GM19463 (cell line): ENCODE data around the gene DRG2.

Experiments used
- ATAC-seq: cut with Tn5 transposase; IDR thresholded peaks from one replicate; pipeline ENCODE4 v1.9.1; 2021; ENCODE audit warnings: mild to moderate bottlenecking, moderate library complexity; ENCODE audit not compliant: unreplicated experiment

The DRG2 gene

GRCh38 chr17:18140648-18141047 is 52.9 kb downstream of the DRG2 start:
- no peak for ATAC-seq

GRCh38 chr17:18141210-18141803 is 53.6 kb downstream of the DRG2 start:
- no peak for ATAC-seq

- ATAC-seq, result no peak
Observed at GRCh38 chr17:18142417-18142816, 54.7 kb downstream of the DRG2 start.

- no peak for ATAC-seq
Observed at GRCh38 chr17:18143044-18143936, 55.5 kb downstream of the DRG2 start.

- ATAC-seq, result no peak
Observed at GRCh38 chr17:18144261-18144660, 56.5 kb downstream of the DRG2 start.

- no peak for ATAC-seq
Observed at GRCh38 chr17:18144855-18145254, 57.1 kb downstream of the DRG2 start.

GRCh38 chr17:18145811-18146210 is 58.1 kb downstream of the DRG2 start:
- no peak for ATAC-seq

GRCh38 chr17:18146259-18146658 is 58.5 kb downstream of the DRG2 start:
- no peak for ATAC-seq

GRCh38 chr17:18146980-18147379 is 59.2 kb downstream of the DRG2 start:
- no peak for ATAC-seq

GRCh38 chr17:18148586-18148985 is 60.8 kb downstream of the DRG2 start:
- ATAC-seq, result no peak

GRCh38 chr17:18151290-18151689 is 63.5 kb downstream of the DRG2 start:
- ATAC-seq, result no peak

GRCh38 chr17:18155179-18155578 is 67.4 kb downstream of the DRG2 start:
- no peak for ATAC-seq

- no peak for ATAC-seq
Observed at GRCh38 chr17:18156171-18156975, 68.6 kb downstream of the DRG2 start.

GRCh38 chr17:18156976-18157280 is 69.2 kb downstream of the DRG2 start:
- no peak for ATAC-seq
